GM21619 (cell line): ENCODE data around the gene BBIP1.

ENCODE experiments used
- ATAC-seq: cut with Tn5 transposase; IDR thresholded peaks from one replicate; pipeline ENCODE4 v1.9.1; 2021; ENCODE audit not compliant: unreplicated experiment

Gene BBIP1

DNA sequence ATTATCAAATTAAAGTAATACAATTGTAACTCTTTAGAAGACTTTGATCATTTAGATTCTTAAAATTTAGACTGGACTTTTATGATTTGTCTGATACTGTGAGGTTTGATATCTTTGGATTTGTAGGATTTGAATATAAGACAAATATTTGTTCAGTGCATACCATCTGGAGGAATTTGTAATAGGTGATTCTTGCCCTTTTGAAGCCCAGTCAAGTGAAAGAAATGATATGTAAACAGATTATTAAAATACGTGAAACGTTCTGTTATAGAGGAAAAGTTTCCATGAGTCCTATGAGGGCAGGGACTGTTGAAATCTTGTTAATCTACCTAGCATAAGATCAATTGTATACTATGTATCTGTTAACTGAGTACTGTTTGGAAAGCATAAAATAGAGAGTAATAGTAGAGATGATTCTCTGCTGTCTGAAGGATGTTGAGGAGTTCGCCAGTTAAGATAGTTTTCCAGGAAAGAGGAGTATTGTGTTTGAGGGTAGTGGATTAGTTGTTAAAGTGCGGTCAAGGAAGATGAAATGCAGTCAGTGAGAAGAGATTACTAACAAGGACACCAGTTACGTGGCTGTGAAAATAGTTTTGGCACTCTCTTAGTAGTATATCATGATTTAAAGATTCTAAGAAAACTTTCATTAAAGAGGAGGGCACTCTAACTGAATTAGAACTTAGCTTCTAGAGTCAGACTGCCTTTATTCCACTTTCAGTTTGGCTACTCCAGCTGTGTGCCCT is 32.9 kb downstream of the BBIP1 start:
- ATAC-seq = no peak

DNA sequence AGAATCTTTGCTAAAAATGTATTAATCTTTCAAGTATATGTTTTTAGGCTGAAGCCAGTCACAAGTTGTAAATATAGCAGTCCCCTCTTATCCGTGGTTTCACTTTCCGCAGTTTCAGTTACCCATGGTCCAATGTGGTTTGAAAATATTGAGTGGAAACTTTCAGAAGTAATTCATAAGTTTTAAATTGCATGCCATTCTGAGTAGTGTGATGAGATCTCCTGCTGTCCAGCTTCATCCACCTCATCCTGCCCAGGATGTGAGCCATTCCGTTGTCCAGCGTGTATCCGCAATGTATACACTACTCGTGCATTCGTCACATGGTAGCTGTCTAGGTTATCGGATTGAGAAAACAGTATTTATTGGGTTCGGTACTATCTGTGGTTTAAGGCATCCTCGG is 35.1 kb downstream of the BBIP1 start:
- no peak for ATAC-seq

DNA sequence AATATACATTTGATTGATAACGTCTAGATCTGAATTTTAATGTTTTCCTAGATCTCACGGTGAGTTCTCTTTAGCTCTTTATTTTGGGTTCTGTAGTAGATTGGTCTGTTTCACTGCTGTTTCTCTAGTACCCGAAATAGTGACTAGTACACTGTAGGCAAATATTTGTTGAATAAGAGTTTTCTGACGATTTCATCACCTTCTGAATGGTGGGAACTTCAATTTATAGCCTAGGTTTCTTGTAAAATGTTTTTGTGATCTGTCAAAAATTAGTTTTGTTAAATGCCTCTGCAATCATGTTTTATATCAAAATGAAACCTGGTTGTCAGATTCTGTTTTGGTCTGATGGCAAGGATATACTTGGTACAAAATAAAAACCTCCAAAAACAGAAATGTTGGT is 37.1 kb downstream of the BBIP1 start:
- no peak for ATAC-seq

DNA sequence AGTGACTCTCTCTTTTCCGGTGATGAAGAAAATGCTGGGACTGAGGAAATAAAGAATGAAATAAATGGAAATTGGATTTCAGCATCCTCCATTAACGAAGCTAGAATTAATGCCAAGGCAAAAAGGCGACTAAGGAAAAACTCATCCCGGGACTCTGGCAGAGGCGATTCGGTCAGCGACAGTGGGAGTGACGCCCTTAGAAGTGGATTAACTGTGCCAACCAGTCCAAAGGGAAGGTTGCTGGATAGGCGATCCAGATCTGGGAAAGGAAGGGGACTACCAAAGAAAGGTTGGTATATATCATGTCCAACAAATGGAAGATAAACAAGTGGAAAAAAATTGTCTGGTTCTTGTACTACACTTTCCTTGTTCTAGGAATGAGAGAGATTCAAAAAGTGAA is 37.7 kb downstream of the BBIP1 start:
- ATAC-seq = no peak

DNA sequence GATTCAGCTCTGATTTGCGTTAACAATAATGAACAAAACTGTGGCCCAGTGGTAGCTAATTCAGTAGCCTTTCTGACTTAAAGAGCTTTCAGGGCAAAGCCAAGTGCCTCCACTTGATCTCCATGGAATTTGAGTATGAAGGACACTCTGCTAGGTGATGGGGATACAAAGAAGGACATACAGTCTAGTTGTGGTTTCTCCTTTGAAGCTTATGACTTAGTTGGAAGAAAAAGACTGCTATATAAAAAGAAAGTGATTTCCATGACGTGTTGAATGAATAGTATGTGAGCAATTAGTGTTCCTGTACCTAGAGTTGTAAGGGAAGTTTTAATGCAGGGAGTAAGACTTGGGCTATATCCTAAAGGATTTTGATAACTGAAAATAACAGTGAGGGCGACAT is 39.0 kb downstream of the BBIP1 start:
- no peak for ATAC-seq

DNA sequence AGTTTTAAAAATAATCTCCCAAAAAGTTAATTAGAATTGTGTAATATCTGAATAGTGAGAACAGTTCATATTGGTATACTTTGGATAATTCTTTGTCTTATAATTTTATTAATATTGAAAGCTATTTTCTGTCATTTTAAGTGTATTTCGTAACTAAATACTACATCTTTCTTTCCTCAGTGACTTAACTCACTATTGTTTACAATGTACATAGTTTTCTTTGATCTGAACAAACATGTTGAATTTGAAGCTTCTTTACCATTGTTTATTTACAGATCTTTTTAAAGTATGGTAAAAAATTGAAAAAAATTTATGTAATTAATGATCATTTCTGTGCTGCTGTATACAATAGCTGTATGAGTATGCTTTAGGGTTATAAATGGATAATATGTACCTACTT is 42.2 kb downstream of the BBIP1 start:
- ATAC-seq = no peak

DNA sequence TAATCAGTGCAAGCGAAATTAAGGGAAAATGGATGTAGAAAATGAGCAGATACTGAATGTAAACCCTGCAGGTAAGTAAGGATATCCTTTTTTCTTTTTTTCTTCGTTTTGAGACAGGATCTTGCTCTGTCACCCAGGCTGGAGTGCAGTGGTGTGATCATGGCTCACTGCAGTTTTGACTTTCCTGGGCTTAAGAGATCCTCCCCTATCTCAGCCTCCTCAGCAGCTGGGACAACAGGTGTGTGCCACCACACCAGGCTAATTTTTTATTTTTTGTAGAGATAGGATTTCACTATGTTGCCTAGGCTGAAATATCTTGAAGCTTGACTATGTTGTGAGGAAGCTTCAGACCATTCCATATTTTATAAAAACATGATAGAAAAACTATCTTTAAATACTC is 43.0 kb downstream of the BBIP1 start:
- ATAC-seq = no peak

DNA sequence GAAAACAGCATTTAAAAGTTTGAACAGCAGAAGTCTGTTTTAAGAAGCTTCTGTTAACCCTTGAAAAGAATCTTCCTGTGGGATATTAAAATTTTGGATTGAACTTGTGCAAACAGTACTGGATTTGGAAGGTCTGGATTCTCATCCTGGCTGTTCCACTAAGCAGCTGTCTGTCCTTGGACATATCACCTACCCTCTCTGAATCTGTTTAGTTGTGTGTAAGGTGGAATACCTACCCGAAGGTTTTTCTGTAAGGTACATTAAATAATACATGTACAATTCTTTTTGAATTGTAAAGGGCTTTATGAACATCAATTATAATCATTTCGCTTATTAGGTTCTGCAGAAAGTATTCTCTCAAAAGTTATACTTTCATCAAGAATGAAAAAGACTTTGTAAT is 45.0 kb downstream of the BBIP1 start:
- no peak for ATAC-seq

DNA sequence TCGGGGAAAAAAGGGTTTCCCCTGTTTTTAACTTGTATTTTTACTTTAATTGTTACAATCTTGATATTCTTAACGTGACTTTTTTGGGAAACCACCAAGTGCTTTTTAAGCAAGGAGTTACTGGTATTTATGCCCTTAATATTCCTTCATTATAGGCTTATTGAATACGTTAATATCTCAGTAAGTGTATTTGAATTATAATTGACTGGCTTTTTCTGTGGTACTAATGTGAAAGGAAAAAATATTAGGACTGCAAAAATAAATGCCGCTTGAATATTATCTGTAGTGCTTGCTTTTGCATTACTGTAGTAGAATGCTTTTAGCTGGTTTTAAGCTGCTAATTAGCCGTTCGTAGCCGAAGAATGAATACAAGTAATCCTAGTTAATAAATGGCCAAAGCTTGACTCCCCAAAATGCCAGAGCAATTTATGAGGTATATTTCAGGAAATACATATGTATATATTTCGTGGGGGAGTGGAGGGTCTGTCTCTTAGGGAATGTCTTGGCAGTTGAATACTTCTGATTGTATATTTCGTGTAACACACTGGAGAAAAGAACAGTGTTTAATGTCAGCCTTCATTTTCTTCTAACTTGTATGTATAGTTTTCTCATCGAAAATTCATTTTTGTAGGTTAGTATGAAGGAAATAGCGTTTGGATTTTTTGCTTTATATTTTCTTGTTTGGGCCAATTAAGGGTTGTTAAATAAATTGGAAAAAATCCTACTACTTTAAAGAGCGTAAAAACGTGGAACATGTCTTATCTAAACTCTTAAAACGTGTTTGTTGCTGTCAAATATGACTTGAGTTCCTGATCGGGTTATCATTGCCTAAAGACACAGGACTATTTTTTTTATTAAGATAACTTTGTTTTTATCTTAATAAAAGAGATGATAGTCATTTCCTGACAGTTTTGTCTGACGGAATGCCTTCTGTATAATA is 45.7 kb downstream of the BBIP1 start:
- no peak for ATAC-seq

DNA sequence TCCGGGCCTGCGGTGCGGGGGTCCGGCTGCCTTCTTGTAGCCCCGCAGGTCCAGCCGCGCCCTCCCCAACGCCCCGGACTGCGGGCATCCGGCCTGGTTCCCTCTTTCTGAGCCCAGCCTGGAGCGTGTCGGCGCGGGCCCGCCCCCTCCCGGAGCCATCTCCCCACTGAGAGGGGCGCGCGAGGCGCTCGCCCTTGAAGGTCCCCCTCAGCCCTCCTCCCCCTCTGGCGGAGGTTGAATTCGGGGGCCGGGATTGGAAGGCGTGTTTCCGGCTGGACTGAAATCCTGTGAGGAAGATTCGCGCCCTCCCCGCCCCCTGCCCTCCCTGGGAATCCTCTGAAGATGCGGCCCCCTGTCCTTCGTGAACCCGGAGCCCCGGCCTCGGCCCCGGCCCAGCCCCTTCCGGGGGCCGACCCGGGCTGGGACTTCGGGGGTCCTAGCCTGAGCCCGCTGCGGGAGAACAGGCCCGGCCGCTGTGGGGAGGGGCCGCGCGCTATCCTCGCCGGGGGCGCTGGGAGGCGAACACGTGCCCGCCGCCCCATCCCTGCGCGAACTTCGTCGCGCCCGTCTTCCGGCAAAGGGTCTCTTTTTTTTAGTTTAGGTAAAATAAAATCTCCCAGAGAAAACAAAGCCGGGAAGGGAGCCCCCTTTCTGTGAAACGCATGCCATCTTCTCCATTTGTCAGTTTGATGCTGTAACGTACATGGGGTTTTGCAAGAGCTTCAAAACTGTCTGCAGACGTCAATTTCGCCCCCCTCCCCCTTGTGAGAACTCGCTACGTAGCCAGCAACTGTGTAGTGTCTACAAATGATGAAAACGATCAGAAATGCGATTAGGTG is 46.6 kb downstream of the BBIP1 start:
- ATAC-seq = peak; percentile 37

DNA sequence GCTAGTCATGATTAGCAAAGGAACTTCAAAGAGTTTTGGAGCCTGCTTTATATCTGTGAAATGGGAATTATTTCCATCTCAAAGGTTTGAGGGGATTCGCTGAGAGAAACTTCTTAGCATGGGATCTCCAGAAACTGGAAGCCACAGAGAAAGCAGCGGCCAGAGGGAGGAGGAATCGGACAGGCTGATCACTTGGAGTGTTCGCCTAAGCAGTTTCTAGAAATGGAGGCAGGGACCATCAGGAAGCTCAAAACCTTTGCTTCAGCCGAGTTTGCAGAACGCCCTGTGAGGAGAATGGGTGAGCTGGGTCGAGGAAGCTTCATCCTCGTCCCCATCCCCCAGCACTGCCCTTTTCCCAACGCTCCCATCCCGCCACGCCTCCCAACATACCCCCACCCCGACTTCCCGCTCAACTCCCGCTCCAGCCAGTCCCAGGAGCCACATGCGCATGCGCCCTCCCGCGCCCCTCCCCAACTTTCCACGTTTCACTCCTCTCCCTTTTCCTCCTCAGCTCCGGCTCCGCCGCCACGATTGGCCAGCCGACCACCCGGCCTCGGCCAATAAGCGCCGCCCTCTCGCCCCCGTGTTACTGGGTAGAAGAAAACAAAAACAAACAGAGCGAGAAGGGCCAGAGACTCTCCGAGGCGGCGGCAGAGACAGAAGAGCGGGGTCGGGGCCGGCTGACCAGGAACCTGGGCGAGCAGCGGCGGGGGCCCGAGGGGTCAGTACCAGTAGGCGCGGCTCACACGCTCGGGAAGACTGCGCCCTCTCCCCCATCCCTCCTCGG is 47.5 kb downstream of the BBIP1 start, which contains the start of gene PDCD4:
TSS of gene PDCD4 (plus strand) at position 631 of the 787 bp plus-strand sequence. CDS start 4,100 bp downstream, outside the sequence.
- peak; percentile 73 for ATAC-seq

DNA sequence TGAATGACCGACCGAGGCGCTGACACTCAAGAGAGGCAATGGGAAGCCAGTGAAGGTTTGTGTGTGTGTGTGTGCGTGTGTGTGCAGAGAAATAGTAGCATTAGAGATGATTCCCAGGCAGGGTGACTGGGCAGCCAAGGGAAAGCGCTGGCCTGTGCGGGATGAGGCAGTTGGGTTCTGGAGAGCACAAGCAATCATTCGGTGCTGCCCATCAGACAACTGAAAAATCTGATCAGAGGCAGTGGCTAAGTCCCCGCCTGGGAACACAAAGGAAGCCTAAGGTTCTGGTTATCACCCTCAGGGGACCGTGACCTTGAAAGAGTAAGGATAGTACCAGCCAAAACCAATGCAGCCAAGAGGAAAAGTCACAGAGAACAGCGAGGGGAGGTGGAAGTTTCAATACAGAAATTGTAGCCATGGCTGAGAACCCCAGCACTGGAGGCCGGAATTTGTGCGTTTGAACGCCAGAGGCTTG is 48.1 kb downstream of the BBIP1 start:
- ATAC-seq = no peak

DNA sequence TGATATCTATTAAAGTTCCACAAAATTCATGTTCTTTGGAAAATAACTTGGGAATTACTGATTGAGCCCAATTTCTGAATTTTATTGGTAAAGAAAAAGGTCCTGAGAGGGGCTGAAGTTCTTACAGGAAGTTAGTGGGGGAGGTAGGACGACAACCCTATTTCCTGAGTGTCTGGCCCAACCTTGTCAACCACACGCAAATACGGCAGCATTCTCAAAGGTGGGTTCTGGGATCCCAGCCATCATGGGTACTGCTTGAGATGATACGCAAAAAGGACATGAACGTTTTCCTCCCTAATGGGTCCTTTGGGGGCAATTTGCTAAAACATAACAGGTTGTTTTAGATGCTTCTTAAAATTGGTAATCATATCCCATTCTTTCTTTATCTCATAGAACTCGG is 50.0 kb downstream of the BBIP1 start:
- no peak for ATAC-seq

DNA sequence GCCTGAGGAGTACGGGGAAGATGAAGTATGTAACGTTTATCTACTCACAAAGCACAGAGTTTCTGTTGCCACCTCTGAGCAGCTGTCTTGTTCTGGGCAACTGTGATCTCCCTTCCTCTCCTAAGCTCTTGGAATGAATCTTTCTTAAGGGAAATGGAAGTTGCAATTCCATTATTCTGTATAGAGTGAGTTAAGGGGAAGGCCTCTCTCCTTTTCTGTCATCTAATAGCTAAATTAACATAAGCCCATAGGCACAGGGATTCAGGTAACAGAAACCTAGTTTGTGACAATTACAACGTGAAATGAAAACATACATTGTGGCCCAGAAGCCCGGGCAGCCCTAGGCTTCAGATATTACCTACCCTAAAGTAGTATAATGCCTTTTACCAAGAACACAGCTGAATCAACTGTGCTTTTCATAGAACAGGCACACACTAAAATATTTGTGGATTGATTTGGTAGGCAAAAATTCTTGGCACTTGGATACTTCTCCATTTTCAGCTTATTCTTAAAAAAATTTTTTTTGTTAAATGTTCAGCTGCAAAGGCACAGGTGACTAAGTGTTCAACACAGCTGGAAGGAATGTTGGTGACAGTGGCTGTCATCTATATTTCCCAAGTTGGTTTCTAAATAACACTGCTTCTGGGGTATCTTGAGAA is 51.0 kb downstream of the BBIP1 start:
- no peak for ATAC-seq

DNA sequence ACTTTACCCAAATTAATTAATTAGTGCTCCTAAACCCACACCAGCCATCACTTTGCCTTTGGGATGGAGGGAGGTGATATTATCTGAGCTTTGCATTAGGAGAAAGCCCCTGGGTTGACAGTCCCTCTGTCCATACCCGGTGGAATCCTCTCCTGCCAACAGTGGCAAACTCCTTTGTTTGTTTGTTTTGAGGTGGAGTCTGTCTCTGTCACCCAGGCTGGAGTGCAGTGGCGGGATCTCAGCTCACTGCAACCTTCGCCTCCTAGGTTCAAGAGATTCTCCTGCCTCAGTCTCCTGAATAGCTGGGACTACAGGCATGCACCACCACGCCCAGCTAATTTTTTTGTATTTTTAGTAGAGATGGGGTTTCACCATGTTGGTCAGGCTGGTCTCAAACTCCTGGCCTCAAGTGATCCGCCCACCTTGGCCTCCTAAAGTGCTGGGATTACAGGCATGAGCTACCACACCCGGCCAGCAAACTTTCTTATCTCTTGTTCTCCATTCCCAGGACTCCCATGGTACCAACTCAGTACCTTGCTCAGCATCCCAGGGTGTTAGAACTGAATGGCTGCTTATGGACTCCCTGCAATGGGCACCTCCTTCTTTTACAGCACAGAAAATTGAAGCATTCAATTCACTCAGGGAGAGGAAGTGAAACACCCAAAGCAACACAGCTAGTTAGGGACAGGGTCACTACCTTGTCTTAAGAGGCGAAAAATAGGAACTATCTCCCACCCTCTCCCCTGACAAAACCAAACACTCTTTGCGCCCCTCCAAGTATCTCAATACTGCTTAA is 51.8 kb downstream of the BBIP1 start:
- peak; percentile 27 for ATAC-seq

DNA sequence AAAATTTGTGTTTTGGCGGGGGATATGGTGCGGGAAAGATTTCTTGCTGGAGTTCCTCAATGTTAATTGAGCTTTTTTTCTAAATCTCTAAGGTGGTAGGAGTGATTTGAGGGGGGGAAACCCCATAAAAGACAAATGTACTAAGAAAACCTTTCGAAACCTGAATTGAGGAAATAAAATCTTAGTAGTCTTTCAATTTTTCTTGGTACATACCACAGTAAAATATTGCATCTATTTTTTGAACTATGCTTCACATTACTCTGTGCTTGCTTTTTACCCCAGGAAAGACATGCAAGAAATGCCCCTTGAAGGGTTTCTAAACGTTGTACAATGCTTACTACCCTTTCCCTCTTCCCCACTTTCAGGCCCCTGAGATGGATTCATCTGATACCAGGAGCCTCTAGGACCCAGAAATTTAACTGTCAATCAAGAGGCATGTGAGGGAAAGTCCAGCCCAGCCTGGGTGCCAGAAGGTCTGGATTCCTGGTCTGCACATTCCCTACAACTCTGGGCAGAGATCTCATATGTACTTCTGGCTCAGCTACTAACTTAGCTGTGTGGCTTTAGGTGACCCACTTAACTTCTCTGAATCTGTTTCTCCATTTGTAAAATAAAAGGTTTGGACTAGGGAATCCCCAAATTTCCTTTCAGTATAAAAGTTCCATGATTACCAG is 53.0 kb downstream of the BBIP1 start:
- ATAC-seq = no peak

DNA sequence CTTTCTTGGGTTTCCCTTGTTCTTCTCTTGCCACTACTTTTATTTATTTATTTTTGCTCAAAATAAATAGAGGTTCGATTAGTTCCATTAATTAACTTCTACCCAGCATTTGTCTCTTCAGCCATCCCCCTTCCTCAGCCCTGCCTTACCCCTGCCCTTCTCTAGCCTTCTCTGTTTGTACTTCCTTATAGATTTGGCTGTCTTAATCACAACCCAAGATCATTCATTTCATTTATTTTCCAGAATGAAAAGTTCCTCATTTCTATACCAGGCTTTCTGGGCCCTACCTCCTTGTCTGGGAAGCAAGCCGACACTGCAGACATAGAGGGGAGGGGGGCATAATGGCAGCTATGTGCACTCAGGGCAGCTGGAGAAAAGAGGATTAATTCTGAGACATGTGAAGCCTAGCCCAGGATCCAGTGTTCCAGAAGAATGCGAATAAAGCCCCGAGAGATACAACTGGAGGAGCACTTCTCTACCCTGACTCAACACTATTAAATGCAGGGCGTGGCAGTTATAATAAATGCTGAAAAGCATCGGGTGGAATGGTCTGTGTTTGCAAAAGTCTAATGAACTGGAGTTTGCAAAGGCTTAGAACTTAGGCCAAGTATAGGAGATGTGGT is 53.7 kb downstream of the BBIP1 start:
- no peak for ATAC-seq

DNA sequence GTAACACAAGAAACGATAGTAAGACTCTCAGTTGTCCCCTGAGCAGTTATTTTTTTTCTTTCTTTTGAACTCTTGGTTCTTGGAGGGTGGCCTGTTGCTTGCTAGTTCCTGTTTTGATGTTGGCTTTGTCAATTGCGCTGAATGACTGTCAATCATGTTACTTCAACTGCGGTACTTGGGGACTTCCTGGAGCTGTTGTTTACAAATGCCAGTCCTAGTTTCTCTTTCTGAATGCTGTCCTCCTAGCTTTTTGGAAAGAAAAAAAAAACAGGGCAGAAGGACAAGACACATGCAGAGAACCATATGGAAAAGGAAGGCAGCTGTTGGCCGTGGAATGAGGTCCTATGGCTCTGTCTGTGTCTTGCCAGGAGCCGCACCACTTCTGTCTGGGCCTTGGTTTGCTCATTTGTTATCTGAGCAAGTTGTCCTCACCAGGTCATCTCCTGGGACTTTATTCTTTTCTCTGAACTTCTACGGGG is 54.3 kb downstream of the BBIP1 start:
- peak; percentile 59 for ATAC-seq
